ENCODE results near the gene GPR62. TPM values are rescaled to one million over a fixed set of nuclear protein-coding genes. Genes with fewer than 3 reads are reported as not detected.

GPR62 gene
- total and polyA plus RNA-seq, 11 donors, result 0.06 to 0.27 (median 0.20) TPM; not detected in 4

GRCh38 chr3:51983578-51984268, 28.5 kb downstream of the GPR62 start:
- no peak for ATAC-seq
- peak overlapping the region; percentile 38 to 84 (median 70) for H3K4me3 ChIP-seq
- no peak for TF ChIP-seq POLR2A (IDR thresholded peaks at IDR 0.05)
- TF ChIP-seq CTCF (IDR thresholded peaks at IDR 0.05), result no peak
- intact Hi-C loops (cut with DNase I), result no loop called here
- peak overlapping the region; percentile 92 to 98 (median 95) for H3K27ac ChIP-seq
- peaks cover 0 to 4% (median 0%) of the 10 kb centered on the region in 9 donors for H3K36me3 ChIP-seq
- H3K27me3 ChIP-seq, result no peaks in the 10 kb centered on the region
- peaks cover 5 to 29% (median 20%) of the 10 kb centered on the region in 12 donors for H3K4me1 ChIP-seq
- DNase-seq, result no peak
- WGBS, 4 donors, result 55 to 74% (median 71%) methylated on average over 13 to 22 of the region's 22 CpGs
- no peaks in the 10 kb centered on the region for H3K9me3 ChIP-seq

- no peak for DNase-seq
- Histone ChIP-seq H3K9me3 (no peaks in the 10 kb centered on the region), H3K36me3 (peaks cover 0 to 4% (median 0%) of the 10 kb centered on the region in 9 donors), H3K4me3 (peak overlapping the region in 2 of 12 donors; percentile 74 to 78), H3K27ac (peak overlapping the region; percentile 92 to 98 (median 95)), H3K4me1 (peaks cover 5 to 32% (median 21%) of the 10 kb centered on the region in 12 donors), H3K27me3 (no peaks in the 10 kb centered on the region)
- intact Hi-C loops (cut with DNase I), result no loop called here
- no peak for TF ChIP-seq POLR2A (IDR thresholded peaks at IDR 0.05)
- TF ChIP-seq CTCF (IDR thresholded peaks at IDR 0.05), result no peak
- ATAC-seq, result no peak
Observed at GRCh38 chr3:51984269-51984647, 29.1 kb downstream of the GPR62 start.

- 80 to 88% (median 84%) methylated on average over 3 to 6 of the region's 6 CpGs for WGBS, 4 donors
- peaks cover 5 to 37% (median 25%) of the 10 kb centered on the region in 12 donors for H3K4me1 ChIP-seq
- H3K36me3 ChIP-seq, result peaks cover 0 to 4% (median 0%) of the 10 kb centered on the region in 9 donors
- no peaks in the 10 kb centered on the region for H3K27me3 ChIP-seq
- H3K9me3 ChIP-seq, result no peaks in the 10 kb centered on the region
- intact Hi-C loops (cut with DNase I), result no loop called here
- H3K27ac ChIP-seq, result no peak overlapping the region
- no peak overlapping the region for H3K4me3 ChIP-seq
- ATAC-seq (no peak), DNase-seq (no peak)
- TF ChIP-seq POLR2A (IDR thresholded peaks at IDR 0.05) (no peak), CTCF (IDR thresholded peaks at IDR 0.05) (no peak)
Observed at GRCh38 chr3:51985063-51985462, 29.9 kb downstream of the GPR62 start.

GRCh38 chr3:51986010-51986947, 31.1 kb downstream of the GPR62 start:
- Histone ChIP-seq H3K4me3 (no peak overlapping the region), H3K9me3 (no peaks in the 10 kb centered on the region), H3K36me3 (peaks cover 0 to 2% (median 0%) of the 10 kb centered on the region in 9 donors), H3K27ac (no peak overlapping the region), H3K4me1 (peaks cover 5 to 36% (median 24%) of the 10 kb centered on the region in 12 donors), H3K27me3 (no peaks in the 10 kb centered on the region)
- intact Hi-C loops (cut with DNase I), result no loop called here
- 85 to 89% (median 87%) methylated on average over 10 to 12 of the region's 12 CpGs for WGBS, 4 donors
- DNase-seq (no peak), ATAC-seq (no peak)
- TF ChIP-seq POLR2A (IDR thresholded peaks at IDR 0.05) (no peak), CTCF (IDR thresholded peaks at IDR 0.05) (no peak)
